ENCODE measurements around the gene RNF41.
"Not testable (repeated sequence)": the region's sequence is repeated elsewhere in the genome, so short reads cannot be mapped to it uniquely, and the experiment has no call there.

RNF41 gene

GRCh38 chr12:56266693-56267442 is 45.1 kb upstream of the RNF41 start, which contains the start of gene COQ10A:
Gene COQ10A (plus strand): TSS chr12:56266942. CDS start chr12:56267119, 177 bp downstream.
- H3K4me1 ChIP-seq (ENCODE audit: low read length): peaks cover 4% of the 10 kb centered on the region; the same call in 1 of the 2 replicates
- H3F3A ChIP-seq (ENCODE audit: insufficient read depth, low read length): peaks cover 33% of the 10 kb centered on the region
- peak within 1 kb of the TSS; percentile 86 for H3K27ac ChIP-seq (ENCODE audit: low read length)
- no peaks in the 10 kb centered on the region for H4K20me1 ChIP-seq (ENCODE audit: insufficient read depth, low read length)
- TF ChIP-seq EZH2phosphoT487 (IDR thresholded peaks at IDR 0.05; ENCODE audit: low read length): no peak
- no peak for TF ChIP-seq EZH2 (optimal IDR thresholded peaks at IDR 0.05; ENCODE audit: low read depth, low read length)
- TF ChIP-seq CTCF (IDR thresholded peaks at IDR 0.05; ENCODE audit: low read length): peak; percentile 50
- H3K4me3 ChIP-seq (ENCODE audit: low read length): peak within 1 kb of the TSS; percentile 86
- H2AFZ ChIP-seq (ENCODE audit: low read length): peak within 1 kb of the TSS; percentile 86
- peak within 1 kb of the TSS; percentile 87 for H3K4me2 ChIP-seq (ENCODE audit: low read depth, low read length)
- H3K9me3 ChIP-seq (replicated peaks; ENCODE audit: insufficient read depth, low read length): no peaks in the 10 kb centered on the region
- H3K9ac ChIP-seq (ENCODE audit: low read length): peak within 1 kb of the TSS; percentile 87
- H3K9me2 ChIP-seq (replicated peaks; ENCODE audit: insufficient read depth, low read length): no peaks in the 10 kb centered on the region
- peak; percentile 80 for DNase-seq
- H3K36me3 ChIP-seq (replicated peaks; ENCODE audit: insufficient read depth, low read length): no peaks in the 10 kb centered on the region
- H3K27me3 ChIP-seq (replicated peaks; ENCODE audit: insufficient read depth, low read length): no peaks in the 10 kb centered on the region
- no peaks in the 10 kb centered on the region for H3K79me2 ChIP-seq (ENCODE audit: low read length)

- H3K79me2 ChIP-seq (ENCODE audit: low read length); H3K27me3 ChIP-seq (replicated peaks; ENCODE audit: insufficient read depth, low read length); H4K20me1 ChIP-seq (ENCODE audit: insufficient read depth, low read length); DNase-seq; H3K36me3 ChIP-seq (replicated peaks; ENCODE audit: insufficient read depth, low read length); H3K4me1 ChIP-seq (ENCODE audit: low read length); H3K9me3 ChIP-seq (replicated peaks; ENCODE audit: insufficient read depth, low read length); H3K9me2 ChIP-seq (replicated peaks; ENCODE audit: insufficient read depth, low read length): not testable (repeated sequence)
- Histone ChIP-seq H3F3A (ENCODE audit: insufficient read depth, low read length) (peaks cover 29% of the 10 kb centered on the region), H3K4me3 (ENCODE audit: low read length) (peak overlapping the region; percentile 86), H3K9ac (ENCODE audit: low read length) (peak overlapping the region; percentile 87; the same call in 1 of the 2 replicates), H3K4me2 (ENCODE audit: low read depth, low read length) (peak overlapping the region; percentile 74), H2AFZ (ENCODE audit: low read length) (peak overlapping the region; percentile 86), H3K27ac (ENCODE audit: low read length) (peak overlapping the region; percentile 86; the same call in 1 of the 2 replicates)
These were observed 44.5 kb upstream of the RNF41 start for GRCh38 chr12:56266068-56266692.

GRCh38 chr12:56262955-56263354 is 41.2 kb upstream of the RNF41 start:
- H3K79me2 ChIP-seq (ENCODE audit: low read length); H3K27ac ChIP-seq (ENCODE audit: low read length); H3K4me3 ChIP-seq (ENCODE audit: low read length); H3K4me2 ChIP-seq (ENCODE audit: low read depth, low read length); H3K36me3 ChIP-seq (replicated peaks; ENCODE audit: insufficient read depth, low read length); H3K9ac ChIP-seq (ENCODE audit: low read length); H3K9me3 ChIP-seq (replicated peaks; ENCODE audit: insufficient read depth, low read length); H2AFZ ChIP-seq (ENCODE audit: low read length); H3K9me2 ChIP-seq (replicated peaks; ENCODE audit: insufficient read depth, low read length); H3K27me3 ChIP-seq (replicated peaks; ENCODE audit: insufficient read depth, low read length); H3K4me1 ChIP-seq (ENCODE audit: low read length); DNase-seq; H3F3A ChIP-seq (ENCODE audit: insufficient read depth, low read length); H4K20me1 ChIP-seq (ENCODE audit: insufficient read depth, low read length): not testable (repeated sequence)

- no peaks in the 10 kb centered on the region for H4K20me1 ChIP-seq (ENCODE audit: insufficient read depth, low read length)
- no peaks in the 10 kb centered on the region for H3K9me3 ChIP-seq (replicated peaks; ENCODE audit: insufficient read depth, low read length)
- no peaks in the 10 kb centered on the region for H3F3A ChIP-seq (ENCODE audit: insufficient read depth, low read length)
- H3K27me3 ChIP-seq (replicated peaks; ENCODE audit: insufficient read depth, low read length): no peaks in the 10 kb centered on the region
- no peak for DNase-seq
- no peak overlapping the region for H2AFZ ChIP-seq (ENCODE audit: low read length)
- H3K9me2 ChIP-seq (replicated peaks; ENCODE audit: insufficient read depth, low read length): no peaks in the 10 kb centered on the region
- no peak overlapping the region for H3K9ac ChIP-seq (ENCODE audit: low read length)
- no peak overlapping the region for H3K4me2 ChIP-seq (ENCODE audit: low read depth, low read length)
- H3K4me3 ChIP-seq (ENCODE audit: low read length): no peak overlapping the region
- no peak overlapping the region for H3K27ac ChIP-seq (ENCODE audit: low read length)
- peaks cover 14% of the 10 kb centered on the region for H3K79me2 ChIP-seq (ENCODE audit: low read length)
- 0 out of 2 replicates have a peak, but pooled peaks cover 4% of the 10 kb centered on the region for H3K4me1 ChIP-seq (ENCODE audit: low read length)
- no peaks in the 10 kb centered on the region for H3K36me3 ChIP-seq (replicated peaks; ENCODE audit: insufficient read depth, low read length)
- TF ChIP-seq EZH2 (optimal IDR thresholded peaks at IDR 0.05; ENCODE audit: low read depth, low read length) (no peak), CTCF (IDR thresholded peaks at IDR 0.05; ENCODE audit: low read length) (no peak), EZH2phosphoT487 (IDR thresholded peaks at IDR 0.05; ENCODE audit: low read length) (no peak)
These were observed 39.9 kb upstream of the RNF41 start for GRCh38 chr12:56261503-56262232.
